ENCODE data around the gene TTC27. TPM values are rescaled to one million over a fixed set of nuclear protein-coding genes. Genes with fewer than 3 reads are reported as not detected.
A peak's percentile ranks its signal among the peaks of the same experiment; 100 is the strongest.
"Not testable (repeated sequence)": the region's sequence is repeated elsewhere in the genome, so short reads cannot be mapped to it uniquely, and the experiment has no call there.

Gene TTC27
- total RNA-seq, 1 donor from 2014 or later = 68.4 TPM

GRCh38 chr2:32806857-32807256, 179.0 kb downstream of the TTC27 start:
- no peak for DNase-seq (ENCODE audit: low spot score)

GRCh38 chr2:32807662-32808061, 179.8 kb downstream of the TTC27 start:
- no peak for DNase-seq (ENCODE audit: low spot score)

- DNase-seq (ENCODE audit: low spot score) = no peak
These were observed 183.2 kb downstream of the TTC27 start for GRCh38 chr2:32810909-32811495.

- DNase-seq (ENCODE audit: low spot score) = no peak
These were observed 183.8 kb downstream of the TTC27 start for GRCh38 chr2:32811696-32812095.

GRCh38 chr2:32812316-32812715, 184.5 kb downstream of the TTC27 start:
- no peak for DNase-seq (ENCODE audit: low spot score)

GRCh38 chr2:32820088-32820487, 192.2 kb downstream of the TTC27 start:
- no peak for DNase-seq (ENCODE audit: low spot score)

- no peak for DNase-seq (ENCODE audit: low spot score)
These were observed 192.9 kb downstream of the TTC27 start for GRCh38 chr2:32820701-32821100.

- DNase-seq (ENCODE audit: low spot score) = peak; percentile 87
These were observed 196.4 kb downstream of the TTC27 start for GRCh38 chr2:32824070-32824809.

GRCh38 chr2:32825291-32825712, 197.5 kb downstream of the TTC27 start:
- peak; percentile 76 for DNase-seq (ENCODE audit: low spot score)

- no peak for DNase-seq (ENCODE audit: low spot score)
These were observed 202.3 kb downstream of the TTC27 start for GRCh38 chr2:32830196-32830595.

GRCh38 chr2:32832821-32833220, 205.0 kb downstream of the TTC27 start:
- peak; percentile 62 for DNase-seq (ENCODE audit: low spot score)

- DNase-seq (ENCODE audit: low spot score) = no peak
These were observed 205.9 kb downstream of the TTC27 start for GRCh38 chr2:32833709-32834108.

- DNase-seq (ENCODE audit: low spot score) = no peak
These were observed 207.3 kb downstream of the TTC27 start for GRCh38 chr2:32835148-32835547.

- peak; percentile 45 for DNase-seq (ENCODE audit: low spot score)
These were observed 209.1 kb downstream of the TTC27 start for GRCh38 chr2:32836933-32837332.

- DNase-seq (ENCODE audit: low spot score) = no peak
These were observed 210.6 kb downstream of the TTC27 start for GRCh38 chr2:32838418-32838817.

GRCh38 chr2:32838949-32839348, 211.1 kb downstream of the TTC27 start:
- DNase-seq (ENCODE audit: low spot score) = no peak

GRCh38 chr2:32841931-32842898, 214.4 kb downstream of the TTC27 start:
- DNase-seq (ENCODE audit: low spot score) = no peak

- DNase-seq (ENCODE audit: low spot score) = no peak
These were observed 215.8 kb downstream of the TTC27 start for GRCh38 chr2:32843699-32844098.

GRCh38 chr2:32844253-32844652, 216.4 kb downstream of the TTC27 start:
- DNase-seq (ENCODE audit: low spot score) = no peak

GRCh38 chr2:32846274-32846673, 218.4 kb downstream of the TTC27 start:
- DNase-seq (ENCODE audit: low spot score) = not testable (repeated sequence)

- DNase-seq (ENCODE audit: low spot score) = no peak
These were observed 219.9 kb downstream of the TTC27 start for GRCh38 chr2:32847734-32848133.

Measured in umbilical cord (tissue), 2 donors.